ENCODE measurements around the gene RDM1.

DNA sequence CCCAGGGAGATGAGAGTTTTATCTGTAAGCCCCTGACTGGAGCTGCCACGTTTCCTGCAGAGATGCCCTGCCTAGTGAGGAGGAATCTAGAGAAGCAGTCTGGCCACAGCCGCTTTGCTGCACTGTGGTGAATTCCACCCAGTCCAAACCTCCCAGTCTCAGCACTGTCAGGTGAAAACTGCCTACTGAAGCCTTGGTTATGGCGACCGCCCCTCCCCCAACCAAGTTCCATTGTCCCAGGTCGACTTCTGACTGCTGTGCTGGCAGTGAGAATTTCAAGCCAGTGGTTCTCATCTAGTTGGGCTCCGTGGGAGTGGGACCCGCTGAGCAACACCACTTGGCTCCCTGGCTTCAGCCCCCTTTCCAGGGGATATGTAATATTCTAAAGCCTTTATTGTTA, 23.1 kb upstream of the RDM1 start:
- TF ChIP-seq, protein P1, sequence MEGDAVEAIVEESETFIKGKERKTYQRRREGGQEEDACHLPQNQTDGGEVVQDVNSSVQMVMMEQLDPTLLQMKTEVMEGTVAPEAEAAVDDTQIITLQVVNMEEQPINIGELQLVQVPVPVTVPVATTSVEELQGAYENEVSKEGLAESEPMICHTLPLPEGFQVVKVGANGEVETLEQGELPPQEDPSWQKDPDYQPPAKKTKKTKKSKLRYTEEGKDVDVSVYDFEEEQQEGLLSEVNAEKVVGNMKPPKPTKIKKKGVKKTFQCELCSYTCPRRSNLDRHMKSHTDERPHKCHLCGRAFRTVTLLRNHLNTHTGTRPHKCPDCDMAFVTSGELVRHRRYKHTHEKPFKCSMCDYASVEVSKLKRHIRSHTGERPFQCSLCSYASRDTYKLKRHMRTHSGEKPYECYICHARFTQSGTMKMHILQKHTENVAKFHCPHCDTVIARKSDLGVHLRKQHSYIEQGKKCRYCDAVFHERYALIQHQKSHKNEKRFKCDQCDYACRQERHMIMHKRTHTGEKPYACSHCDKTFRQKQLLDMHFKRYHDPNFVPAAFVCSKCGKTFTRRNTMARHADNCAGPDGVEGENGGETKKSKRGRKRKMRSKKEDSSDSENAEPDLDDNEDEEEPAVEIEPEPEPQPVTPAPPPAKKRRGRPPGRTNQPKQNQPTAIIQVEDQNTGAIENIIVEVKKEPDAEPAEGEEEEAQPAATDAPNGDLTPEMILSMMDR (IDR thresholded peaks at IDR 0.05): no peak
- TF ChIP-seq POLR2A (IDR thresholded peaks at IDR 0.05): no peak
